Epithelial cell of esophagus (primary cell): ENCODE results near the gene KRT25.

Experiments
- DNase-seq: peaks from one replicate; pipeline ENCODE4 v3.0.0; 2010; ENCODE audit warnings: low read depth
- H3K4me3 ChIP-seq: 2 replicates; pipeline ENCODE4 v1.5.1; 2011; ENCODE audit warnings: mild to moderate bottlenecking, low read length, control low read depth
- CTCF ChIP-seq: IDR thresholded peaks from 2 replicates; pipeline ENCODE4 v1.5.1; 2011; ENCODE audit warnings: low read depth, mild to moderate bottlenecking, low read length, control low read depth, inconsistent platforms; ENCODE audit not compliant: insufficient read depth; ENCODE audit errors: missing control alignments

KRT25 gene

GRCh38 chr17:40734018-40734417, 21.1 kb downstream of the KRT25 start:
- H3K4me3 ChIP-seq, result no peak overlapping the region
- no peak for TF ChIP-seq CTCF
- DNase-seq, result no peak

- TF ChIP-seq CTCF, result no peak
- H3K4me3 ChIP-seq, result no peak overlapping the region
- no peak for DNase-seq
Observed at GRCh38 chr17:40730970-40731369, 24.2 kb downstream of the KRT25 start.

- peak; percentile 44 for DNase-seq
- no peak for TF ChIP-seq CTCF
- no peak overlapping the region for H3K4me3 ChIP-seq
Observed at GRCh38 chr17:40727447-40728231, 27.5 kb downstream of the KRT25 start.

GRCh38 chr17:40726919-40727318, 28.2 kb downstream of the KRT25 start:
- DNase-seq, result peak; percentile 34
- peak; percentile 48 for TF ChIP-seq CTCF
- no peak overlapping the region for H3K4me3 ChIP-seq

- no peak for DNase-seq
- TF ChIP-seq CTCF, result no peak
- H3K4me3 ChIP-seq, result no peak overlapping the region
Observed at GRCh38 chr17:40724656-40725055, 30.5 kb downstream of the KRT25 start.

GRCh38 chr17:40722241-40722640, 32.9 kb downstream of the KRT25 start:
- DNase-seq, result no peak
- no peak overlapping the region for H3K4me3 ChIP-seq

More at GRCh38 chr17:40722241-40722640, 32.9 kb downstream of the KRT25 start:
- no peak for TF ChIP-seq CTCF
